Skin epidermis (tissue), 12 donors: ENCODE results near the gene OST4.
A peak's percentile ranks its signal among the peaks of the same experiment; 100 is the strongest.

Source experiments
- H3K27ac ChIP-seq, 21 experiments: fragments of 200-600 bp; sonication (generic) in 11 of 21; one replicate each; pipeline ENCODE4 v1.5.0; 2020; ENCODE audit warnings: mild to moderate bottlenecking in 3 of 21, inconsistent platforms in 2 of 21, moderate library complexity in 2 of 21
- H3K4me3 ChIP-seq, 7 experiments: fragments of 200-600 bp; sonication (generic) in 2 of 7; one replicate each; pipeline ENCODE4 v1.5.0; 2020; ENCODE audit warnings: inconsistent platforms in 2 of 7, mild to moderate bottlenecking in 2 of 7, moderate library complexity in 1 of 7

The OST4 gene

DNA sequence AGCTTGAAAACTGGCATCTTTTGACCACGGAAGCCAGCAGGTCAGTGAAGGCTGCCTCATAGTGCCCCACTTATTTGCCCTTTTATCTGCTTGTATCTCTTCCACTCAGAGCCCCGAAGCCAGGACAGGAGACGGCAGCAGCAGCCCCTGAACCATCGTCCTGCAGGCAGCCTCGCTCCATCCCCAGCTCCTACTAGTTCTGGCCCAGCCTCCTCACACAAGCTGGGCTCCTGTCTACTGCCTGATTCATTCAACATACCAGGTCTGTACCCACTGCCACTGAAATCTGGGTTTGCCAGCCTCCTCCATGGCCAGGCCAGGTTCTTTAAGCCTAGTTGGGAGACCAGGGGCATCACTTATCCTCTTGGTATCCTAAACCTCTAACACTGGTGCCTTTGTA is 4.1 kb downstream of the OST4 start:
- Histone ChIP-seq H3K27ac (no peak overlapping the region), H3K4me3 (no peak overlapping the region)

- Histone ChIP-seq H3K4me3 (no peak overlapping the region), H3K27ac (no peak overlapping the region)
Observed at GRCh38 chr2:27065128-27065527, 6.3 kb downstream of the OST4 start.

- no peak overlapping the region for H3K4me3 ChIP-seq
- no peak overlapping the region for H3K27ac ChIP-seq
Observed at GRCh38 chr2:27060323-27060722, 11.1 kb downstream of the OST4 start.

DNA sequence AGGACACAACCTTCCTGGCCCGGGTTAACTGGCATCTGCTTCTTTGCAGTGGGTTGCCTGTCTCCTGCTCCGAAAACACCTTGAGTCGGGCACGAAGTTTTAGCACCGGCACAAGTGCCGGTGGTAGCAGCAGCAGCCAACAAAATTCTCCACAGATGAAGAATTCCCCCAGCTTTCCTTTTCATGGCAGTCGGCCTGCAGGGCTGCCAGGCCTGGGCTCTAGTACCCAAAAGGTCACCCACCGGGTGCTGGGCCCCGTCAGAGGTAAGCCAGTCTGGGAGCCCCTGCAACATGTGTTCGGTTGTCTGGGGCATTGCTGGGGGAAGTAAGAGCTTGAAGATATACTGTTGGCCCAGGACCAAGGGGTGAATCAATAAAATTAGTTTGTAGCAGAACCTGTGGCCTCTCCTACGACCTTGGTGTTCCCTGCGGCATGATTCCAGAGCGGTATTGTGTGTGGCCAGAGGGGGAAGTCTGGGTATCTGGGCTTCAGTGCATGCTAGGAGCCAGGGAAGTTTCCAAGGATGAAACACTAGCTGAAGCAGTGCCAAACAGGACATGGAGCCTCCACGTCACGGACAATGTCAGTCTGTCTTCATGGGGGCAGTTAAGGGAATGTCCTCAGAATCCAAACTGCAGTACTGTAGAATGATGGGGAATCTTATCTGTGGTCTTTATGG is 12.2 kb downstream of the OST4 start:
- Histone ChIP-seq H3K4me3 (no peak overlapping the region), H3K27ac (peak overlapping the region in 2 of 21 experiments; percentile 1 to 6)

GRCh38 chr2:27058210-27058609 is 13.2 kb downstream of the OST4 start:
- H3K27ac ChIP-seq = peak overlapping the region in 1 of 21 experiments; percentile 12
- H3K4me3 ChIP-seq = no peak overlapping the region

DNA sequence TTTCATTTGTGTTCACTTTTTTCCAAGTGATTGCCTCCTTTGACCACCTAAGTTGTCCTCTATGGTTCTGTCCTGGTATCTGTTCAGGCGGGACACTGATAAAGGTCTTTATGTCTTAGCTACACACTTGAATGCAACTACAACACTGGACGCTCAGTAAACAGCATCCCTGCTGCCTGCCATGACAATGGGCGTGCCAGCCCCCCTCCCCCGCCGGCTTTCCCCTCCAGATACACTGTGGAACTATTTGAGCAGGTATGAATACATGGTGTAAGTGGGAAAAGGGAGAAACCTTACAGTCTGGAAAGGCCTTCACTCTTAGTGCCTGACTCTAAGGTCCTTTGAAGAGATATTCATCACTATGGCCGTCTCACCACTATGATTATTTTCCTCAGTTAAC is 14.3 kb downstream of the OST4 start:
- H3K4me3 ChIP-seq = no peak overlapping the region
- H3K27ac ChIP-seq = no peak overlapping the region

DNA sequence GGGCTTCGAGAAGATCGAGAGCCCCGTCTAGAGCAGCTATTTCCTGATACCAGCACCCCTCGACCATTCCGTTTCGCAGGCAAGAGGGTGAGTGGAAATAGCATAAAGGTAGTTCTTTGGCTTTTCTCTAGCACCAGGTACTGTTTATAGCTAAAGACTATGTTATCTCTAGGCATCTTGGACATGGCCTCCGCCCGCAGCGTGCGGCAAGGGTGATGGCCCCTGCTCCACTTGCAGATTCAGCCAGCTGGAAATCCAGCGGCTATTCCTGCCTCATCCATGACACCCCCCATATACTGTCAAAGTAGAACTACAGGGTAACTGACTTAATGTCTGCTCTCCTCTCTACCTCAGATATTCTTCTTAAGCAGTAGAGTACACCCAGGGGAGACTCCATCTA is 16.7 kb downstream of the OST4 start:
- Histone ChIP-seq H3K27ac (no peak overlapping the region), H3K4me3 (no peak overlapping the region)

DNA sequence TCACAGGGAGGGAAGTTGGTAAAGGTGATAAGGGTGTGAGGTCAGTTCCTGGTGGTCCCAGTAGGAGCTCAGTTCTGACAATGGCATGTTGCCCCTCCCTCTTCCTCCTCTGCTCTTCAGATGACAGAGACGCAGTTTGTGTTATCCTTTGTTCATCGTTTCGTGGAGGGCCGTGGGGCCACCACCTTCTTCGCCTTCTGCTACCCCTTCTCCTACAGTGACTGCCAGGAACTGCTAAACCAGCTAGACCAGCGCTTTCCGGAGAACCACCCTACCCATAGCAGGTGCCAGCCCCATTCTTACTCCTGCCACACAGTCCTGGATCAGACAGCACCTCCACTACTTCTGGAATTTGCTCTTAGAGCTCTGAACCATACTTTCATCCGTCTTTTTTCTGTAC is 17.7 kb downstream of the OST4 start:
- no peak overlapping the region for H3K27ac ChIP-seq
- H3K4me3 ChIP-seq = no peak overlapping the region

- H3K27ac ChIP-seq = no peak overlapping the region
- H3K4me3 ChIP-seq = no peak overlapping the region
Observed at GRCh38 chr2:27053321-27053720, 18.1 kb downstream of the OST4 start.

DNA sequence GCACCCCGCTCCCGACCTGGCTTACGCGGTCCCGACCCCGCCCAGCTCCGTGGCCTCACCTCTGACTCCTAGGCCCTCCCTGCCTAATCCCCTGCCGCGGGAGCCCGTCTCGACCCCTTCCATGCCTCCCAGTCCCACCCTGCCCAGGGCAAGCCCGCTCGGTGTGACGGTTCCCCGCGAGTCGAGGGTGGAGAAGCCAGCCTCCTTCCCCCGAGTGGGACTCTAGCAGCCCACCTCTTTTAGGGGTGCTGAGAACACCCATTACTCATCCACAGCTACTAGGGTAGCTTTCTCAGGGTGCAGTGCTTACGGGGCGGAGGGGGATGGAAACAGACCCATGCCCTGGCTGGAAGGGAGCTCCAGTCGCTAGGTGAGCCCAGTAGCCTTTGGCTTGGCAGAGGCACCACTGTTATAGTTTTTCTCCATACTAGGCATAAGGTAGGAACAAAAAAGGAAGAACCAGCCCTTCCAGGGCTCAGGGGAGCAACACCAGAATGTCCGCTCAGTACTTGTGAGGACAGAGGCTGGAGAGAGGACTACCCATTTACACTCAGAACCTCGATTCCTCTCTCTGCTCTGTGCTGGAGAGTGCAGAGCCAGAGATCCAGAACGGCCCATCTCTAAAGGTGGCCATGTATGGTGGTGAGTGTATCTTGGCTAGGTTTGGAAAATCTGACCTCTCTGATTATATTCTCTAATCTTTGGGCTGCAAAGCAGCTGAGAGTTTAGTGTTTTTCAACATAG is 19.4 kb downstream of the OST4 start:
- H3K27ac ChIP-seq = peak overlapping the region; percentile 65 to 92 (median 84)

GRCh38 chr2:27050996-27051901 is 20.2 kb downstream of the OST4 start, which contains the start of gene AGBL5:
AGBL5 (plus strand) TSS chr2:27051668; CDS start chr2:27052959, 1,291 bp downstream.
- peak within 1 kb of the TSS; percentile 65 to 92 (median 84) for H3K27ac ChIP-seq
- peak within 1 kb of the TSS; percentile 65 to 96 (median 84) for H3K4me3 ChIP-seq

More for the DNA sequence above, 19.4 kb downstream of the OST4 start:
- H3K4me3 ChIP-seq = peak overlapping the region; percentile 65 to 96 (median 84)

DNA sequence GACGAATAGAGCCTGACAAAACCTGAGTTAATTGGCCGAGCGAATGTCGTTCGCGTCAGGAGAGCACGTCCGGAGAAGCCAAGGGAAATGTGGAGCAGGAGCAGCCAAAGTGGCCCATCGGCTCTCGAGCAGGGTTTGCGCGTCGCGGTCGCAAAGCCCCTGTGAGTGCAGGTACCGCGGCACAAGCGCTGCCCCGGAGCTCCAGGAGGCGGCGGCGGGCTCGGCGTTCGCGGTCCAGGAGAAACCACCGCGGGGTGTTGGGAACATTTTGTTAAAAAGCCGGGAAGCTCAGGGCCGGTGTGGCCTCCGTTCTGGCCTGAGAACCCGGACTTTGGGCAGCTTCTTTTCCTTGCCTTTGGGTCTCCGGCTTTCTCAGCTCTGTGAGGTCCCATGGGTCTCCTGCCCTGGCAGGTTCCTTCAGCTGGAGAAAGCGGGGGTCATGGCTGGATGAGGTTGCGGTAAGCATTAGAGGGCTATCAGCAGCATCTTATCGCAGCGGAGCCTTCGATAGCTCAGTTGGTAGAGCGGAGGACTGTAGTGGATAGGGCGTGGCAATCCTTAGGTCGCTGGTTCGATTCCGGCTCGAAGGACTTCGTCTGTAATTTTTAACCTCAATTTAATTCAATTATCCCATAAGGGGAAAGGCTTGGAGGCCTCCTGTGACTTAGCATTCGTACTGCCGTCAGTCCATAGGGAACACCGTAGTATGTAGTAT is 21.0 kb downstream of the OST4 start:
- Histone ChIP-seq H3K4me3 (peak overlapping the region; percentile 65 to 96 (median 84)), H3K27ac (peak overlapping the region in 20 of 21 experiments; percentile 65 to 92 (median 84))

DNA sequence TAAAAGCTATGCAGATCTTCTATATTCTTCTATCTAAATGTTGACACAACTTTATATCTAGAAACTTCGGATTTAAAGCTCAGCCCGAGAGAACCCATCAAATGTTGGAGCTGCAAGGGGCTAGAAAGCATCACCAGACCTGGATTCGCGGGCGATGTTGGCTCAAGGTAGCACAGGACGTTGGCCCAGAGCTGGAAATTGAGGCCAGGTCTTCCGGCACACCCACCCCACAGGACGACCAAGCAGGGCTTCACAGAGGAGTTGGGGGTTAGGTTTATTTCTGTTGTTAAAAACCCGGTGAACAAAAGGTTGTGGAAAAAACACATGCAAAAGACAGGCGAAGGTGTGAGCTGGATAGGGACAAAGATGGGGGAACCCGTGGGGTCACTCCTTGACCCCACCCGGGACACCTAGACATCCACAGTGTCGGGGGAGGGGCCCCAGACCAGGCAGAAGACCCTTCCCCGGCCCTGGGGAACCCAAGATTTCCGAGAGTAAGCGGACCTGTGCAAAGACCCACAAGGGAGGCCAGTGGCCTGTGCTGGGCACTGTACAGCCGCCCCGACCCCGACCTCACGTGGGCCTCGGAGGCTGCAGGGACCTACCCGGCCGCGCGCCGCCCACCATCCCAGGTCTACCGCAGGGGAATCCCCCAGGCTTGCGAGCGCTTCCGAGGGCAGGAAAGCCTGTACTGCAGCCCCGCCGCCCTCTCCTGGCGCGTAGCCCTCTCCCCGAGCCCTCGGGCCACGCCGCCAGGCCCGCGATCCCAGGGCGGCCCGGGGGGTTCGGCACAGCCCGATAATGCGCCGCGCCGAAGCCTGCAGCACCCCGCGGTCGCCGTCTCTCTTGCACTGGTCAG is 21.8 kb downstream of the OST4 start:
- Histone ChIP-seq H3K27ac (peak overlapping the region in 19 of 21 experiments; percentile 37 to 92 (median 85)), H3K4me3 (peak overlapping the region; percentile 65 to 96 (median 84))

- Histone ChIP-seq H3K4me3 (no peak overlapping the region), H3K27ac (no peak overlapping the region)
Observed at GRCh38 chr2:27042985-27043634, 28.3 kb downstream of the OST4 start.

DNA sequence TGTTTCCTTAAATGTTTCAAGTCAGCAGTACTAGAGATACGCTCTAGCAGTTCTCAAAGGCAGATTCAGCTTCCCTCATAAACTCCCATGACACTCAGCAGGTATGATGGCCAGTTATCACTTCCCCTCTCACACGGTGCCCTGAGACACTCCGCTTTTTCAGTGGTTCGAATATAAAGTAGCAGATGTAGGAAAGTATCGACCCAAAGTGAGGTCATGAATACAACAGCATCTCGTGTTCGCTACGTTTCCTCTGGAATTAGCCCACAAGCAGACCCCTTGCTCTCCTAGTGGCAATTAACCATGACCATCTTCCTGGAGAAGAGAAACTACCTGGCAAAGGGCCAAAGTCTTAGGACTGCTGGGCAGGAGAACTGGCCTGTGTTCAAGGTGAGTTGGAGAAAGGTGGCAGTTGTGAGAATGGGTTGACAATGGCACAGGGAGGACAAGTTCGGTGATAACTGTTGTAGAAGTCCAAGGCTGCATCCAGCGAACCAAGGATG is 29.2 kb downstream of the OST4 start:
- Histone ChIP-seq H3K4me3 (no peak overlapping the region), H3K27ac (no peak overlapping the region)

DNA sequence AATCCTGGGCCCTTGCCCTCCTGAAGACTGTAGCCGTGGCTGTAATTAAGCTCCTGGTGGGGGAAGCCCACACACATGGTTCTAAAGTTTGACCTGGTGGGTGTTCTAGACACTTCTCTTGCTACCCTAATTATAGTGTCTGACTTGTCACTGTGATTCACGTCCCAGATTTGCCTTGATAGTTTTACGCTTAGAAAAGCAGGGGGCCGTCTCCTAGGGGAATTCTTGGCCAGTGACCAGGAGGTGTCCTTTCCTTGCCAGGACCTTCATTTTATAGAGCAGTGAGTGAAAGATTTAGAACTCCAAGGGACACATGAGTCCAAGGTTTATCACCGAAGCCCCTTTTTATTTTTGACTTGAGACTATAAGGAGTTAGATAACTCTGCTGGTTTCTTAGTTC is 29.7 kb downstream of the OST4 start:
- Histone ChIP-seq H3K4me3 (no peak overlapping the region), H3K27ac (peak overlapping the region in 1 of 21 experiments; percentile 3)

DNA sequence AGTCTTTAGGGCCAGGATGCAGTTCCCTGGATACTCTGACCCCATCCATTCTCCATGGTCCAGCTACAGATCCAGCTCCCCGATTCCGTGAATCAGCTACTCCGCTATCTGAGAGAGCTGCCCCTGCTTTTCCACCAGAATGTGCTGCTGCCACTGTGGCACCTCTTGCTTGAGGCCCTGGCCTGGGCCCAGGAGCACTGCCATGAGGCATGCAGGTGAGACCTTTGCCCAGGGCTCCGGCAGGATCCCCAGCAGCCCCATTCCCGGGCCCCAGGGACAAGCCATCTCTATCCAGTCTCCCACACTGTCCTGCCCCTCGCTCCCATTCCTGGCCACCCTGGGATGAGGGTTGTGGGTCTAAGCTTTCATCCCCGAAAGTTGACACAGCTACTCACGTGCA is 31.2 kb downstream of the OST4 start:
- no peak overlapping the region for H3K27ac ChIP-seq
- H3K4me3 ChIP-seq = no peak overlapping the region

GRCh38 chr2:27039871-27040270 is 31.6 kb downstream of the OST4 start:
- no peak overlapping the region for H3K4me3 ChIP-seq
- H3K27ac ChIP-seq = no peak overlapping the region
